Measurements from ENCODE around the gene COA4.

The COA4 gene

GRCh38 chr11:73912026-73912425, 35.4 kb upstream of the COA4 start:
- H3K4me3 ChIP-seq, result no peak overlapping the region
- H3K27me3 ChIP-seq, result no peaks in the 10 kb centered on the region
- no peak for DNase-seq
- no peaks in the 10 kb centered on the region for H3K9me3 ChIP-seq
- no peak overlapping the region for H3K27ac ChIP-seq
- intact Hi-C loops (cut with DNase I; ENCODE audit: low total_unique reads), result no loop called here
- H3K36me3 ChIP-seq, result peaks cover 55 to 88% (median 76%) of the 10 kb centered on the region in 3 donors
- no peaks in the 10 kb centered on the region for H3K4me1 ChIP-seq
- TF ChIP-seq CTCF (IDR thresholded peaks at IDR 0.05), result no peak

- intact Hi-C loops (cut with DNase I; ENCODE audit: low total_unique reads), result no loop called here
- Histone ChIP-seq H3K4me1 (no peaks in the 10 kb centered on the region), H3K9me3 (no peaks in the 10 kb centered on the region), H3K27ac (no peak overlapping the region), H3K27me3 (no peaks in the 10 kb centered on the region), H3K4me3 (no peak overlapping the region), H3K36me3 (peaks cover 26 to 74% (median 32%) of the 10 kb centered on the region in 3 donors)
- no peak for TF ChIP-seq CTCF (IDR thresholded peaks at IDR 0.05)
- DNase-seq, result no peak
Measured at GRCh38 chr11:73907191-73907590, 30.5 kb upstream of the COA4 start.

- Histone ChIP-seq H3K9me3 (no peaks in the 10 kb centered on the region), H3K27ac (no peak overlapping the region), H3K27me3 (no peaks in the 10 kb centered on the region), H3K36me3 (peaks cover 17 to 65% (median 31%) of the 10 kb centered on the region in 3 donors), H3K4me1 (no peaks in the 10 kb centered on the region), H3K4me3 (no peak overlapping the region)
- TF ChIP-seq CTCF (IDR thresholded peaks at IDR 0.05), result no peak
- DNase-seq, result no peak
- intact Hi-C loops (cut with DNase I; ENCODE audit: low total_unique reads), result no loop called here
Measured at GRCh38 chr11:73902303-73902702, 25.7 kb upstream of the COA4 start.

- peaks cover 18 to 56% (median 35%) of the 10 kb centered on the region in 3 donors for H3K36me3 ChIP-seq
Measured at GRCh38 chr11:73894725-73895335, 18.2 kb upstream of the COA4 start.

GRCh38 chr11:73893041-73893440, 16.4 kb upstream of the COA4 start:
- intact Hi-C loops (cut with DNase I; ENCODE audit: low total_unique reads), result no loop called here
- Histone ChIP-seq H3K4me1 (no peaks in the 10 kb centered on the region), H3K27ac (no peak overlapping the region), H3K9me3 (no peaks in the 10 kb centered on the region), H3K36me3 (peaks cover 12 to 58% (median 46%) of the 10 kb centered on the region in 3 donors), H3K4me3 (no peak overlapping the region), H3K27me3 (no peaks in the 10 kb centered on the region)
- no peak for DNase-seq
- TF ChIP-seq CTCF (IDR thresholded peaks at IDR 0.05), result no peak

More at GRCh38 chr11:73894725-73895335, 18.2 kb upstream of the COA4 start:
- intact Hi-C loops (cut with DNase I; ENCODE audit: low total_unique reads), result no loop called here
- DNase-seq, result no peak
- Histone ChIP-seq H3K4me1 (no peaks in the 10 kb centered on the region), H3K27ac (no peak overlapping the region), H3K9me3 (no peaks in the 10 kb centered on the region), H3K27me3 (no peaks in the 10 kb centered on the region), H3K4me3 (no peak overlapping the region)
- TF ChIP-seq CTCF (IDR thresholded peaks at IDR 0.05), result no peak

- TF ChIP-seq CTCF (IDR thresholded peaks at IDR 0.05), result no peak
- no peak overlapping the region for H3K27ac ChIP-seq
- no peak for DNase-seq
Measured at GRCh38 chr11:73889536-73889935, 12.9 kb upstream of the COA4 start.

More at GRCh38 chr11:73889536-73889935, 12.9 kb upstream of the COA4 start:
- H3K27me3 ChIP-seq, result no peaks in the 10 kb centered on the region
- H3K36me3 ChIP-seq, result peaks cover 12 to 55% (median 51%) of the 10 kb centered on the region in 3 donors
- no peak overlapping the region for H3K4me3 ChIP-seq
- H3K4me1 ChIP-seq, result no peaks in the 10 kb centered on the region
- H3K9me3 ChIP-seq, result no peaks in the 10 kb centered on the region
- intact Hi-C loops (cut with DNase I; ENCODE audit: low total_unique reads), result no loop called here

Measured in tibial artery (tissue), 4 donors.